SH-SY5Y (cell line): ENCODE measurements around the gene TAF8.

Source experiments
- GATA2 ChIP-seq: IDR thresholded peaks from 2 replicates; pipeline ENCODE4 v1.6.1; 2011; ENCODE audit warnings: mild to moderate bottlenecking, low read depth, low read length
- GATA3 ChIP-seq: IDR thresholded peaks from 2 replicates; pipeline ENCODE4 v1.6.1; 2011; ENCODE audit warnings: low read depth, mild to moderate bottlenecking, low read length, moderate library complexity

The TAF8 gene

GRCh38 chr6:42128460-42129359, 78.4 kb downstream of the TAF8 start:
- TF ChIP-seq GATA2 (no peak), GATA3 (no peak)

- no peak for TF ChIP-seq GATA3
- no peak for TF ChIP-seq GATA2
Measured at GRCh38 chr6:42129360-42129676, 79.0 kb downstream of the TAF8 start.

- TF ChIP-seq GATA2 (no peak), GATA3 (no peak)
Measured at GRCh38 chr6:42131531-42131930, 81.2 kb downstream of the TAF8 start.

- TF ChIP-seq GATA3, result no peak
- TF ChIP-seq GATA2, result no peak
Measured at GRCh38 chr6:42133926-42134325, 83.6 kb downstream of the TAF8 start.

- no peak for TF ChIP-seq GATA3
- TF ChIP-seq GATA2, result no peak
Measured at GRCh38 chr6:42135161-42135560, 84.8 kb downstream of the TAF8 start.

GRCh38 chr6:42135722-42136121, 85.4 kb downstream of the TAF8 start:
- TF ChIP-seq GATA3 (no peak), GATA2 (no peak)

GRCh38 chr6:42136508-42137193, 86.3 kb downstream of the TAF8 start:
- TF ChIP-seq GATA3 (no peak), GATA2 (no peak)
